ENCODE data around the gene NUP210. TPM values are rescaled to one million over a fixed set of nuclear protein-coding genes. Genes with fewer than 3 reads are reported as not detected.
"Not testable (repeated sequence)": the region's sequence is repeated elsewhere in the genome, so short reads cannot be mapped to it uniquely, and the experiment has no call there.

The NUP210 gene
- total RNA-seq, 1 experiment from 2014 or later: 3.7 TPM

DNA sequence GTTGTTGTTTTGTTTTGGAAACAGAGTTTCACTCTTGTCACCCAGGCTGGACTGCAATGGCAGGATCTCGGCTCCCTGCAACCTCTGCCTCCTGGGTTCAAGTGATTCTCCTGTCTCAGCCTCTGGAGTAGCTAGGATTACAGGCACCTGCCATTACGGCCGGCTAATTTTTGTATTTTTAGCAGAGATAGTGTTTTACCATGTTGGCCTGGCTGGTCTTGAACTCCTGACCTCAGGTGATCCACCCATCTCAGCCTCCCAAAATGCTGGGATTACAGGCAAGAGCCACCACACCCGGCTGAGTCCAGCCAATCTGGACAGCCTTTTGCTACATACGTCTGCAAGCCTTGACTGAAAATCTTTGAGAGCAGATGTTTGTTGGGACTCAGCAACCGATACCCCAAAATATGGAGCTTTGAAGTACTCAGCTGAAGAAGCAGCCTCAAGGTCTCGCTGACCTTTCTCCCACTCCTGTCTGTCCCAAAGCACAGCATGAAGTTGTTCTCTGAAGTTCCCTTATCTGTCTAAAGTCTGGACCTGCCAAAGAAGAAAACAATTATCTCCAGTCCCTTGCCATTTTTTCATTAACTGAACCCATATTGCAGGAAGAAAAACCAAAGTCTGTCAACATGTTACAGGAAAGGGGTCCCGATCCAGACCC, 9.6 kb upstream of the NUP210 start:
- no peak for DNase-seq (ENCODE audit: low spot score)

DNA sequence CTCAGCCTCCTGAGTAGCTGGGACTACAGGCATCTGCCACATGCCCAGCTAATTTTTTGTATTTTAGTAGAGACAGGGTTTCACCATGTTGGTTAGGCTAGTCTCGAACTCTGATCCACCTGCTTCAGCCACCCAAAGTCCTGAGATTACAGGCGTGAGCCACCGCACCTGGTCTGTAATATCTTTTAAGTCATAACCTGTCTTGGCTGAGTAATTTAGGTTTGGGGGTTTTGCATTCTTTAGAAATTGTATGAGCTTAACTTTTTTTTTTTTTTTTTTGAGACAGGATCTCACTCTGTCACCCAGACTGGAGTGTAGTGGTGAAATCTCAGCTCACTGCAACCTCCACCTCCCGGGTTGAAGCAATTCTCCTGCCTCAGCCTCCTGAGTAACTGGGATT, 8.6 kb upstream of the NUP210 start:
- DNase-seq (ENCODE audit: low spot score): not testable (repeated sequence)

DNA sequence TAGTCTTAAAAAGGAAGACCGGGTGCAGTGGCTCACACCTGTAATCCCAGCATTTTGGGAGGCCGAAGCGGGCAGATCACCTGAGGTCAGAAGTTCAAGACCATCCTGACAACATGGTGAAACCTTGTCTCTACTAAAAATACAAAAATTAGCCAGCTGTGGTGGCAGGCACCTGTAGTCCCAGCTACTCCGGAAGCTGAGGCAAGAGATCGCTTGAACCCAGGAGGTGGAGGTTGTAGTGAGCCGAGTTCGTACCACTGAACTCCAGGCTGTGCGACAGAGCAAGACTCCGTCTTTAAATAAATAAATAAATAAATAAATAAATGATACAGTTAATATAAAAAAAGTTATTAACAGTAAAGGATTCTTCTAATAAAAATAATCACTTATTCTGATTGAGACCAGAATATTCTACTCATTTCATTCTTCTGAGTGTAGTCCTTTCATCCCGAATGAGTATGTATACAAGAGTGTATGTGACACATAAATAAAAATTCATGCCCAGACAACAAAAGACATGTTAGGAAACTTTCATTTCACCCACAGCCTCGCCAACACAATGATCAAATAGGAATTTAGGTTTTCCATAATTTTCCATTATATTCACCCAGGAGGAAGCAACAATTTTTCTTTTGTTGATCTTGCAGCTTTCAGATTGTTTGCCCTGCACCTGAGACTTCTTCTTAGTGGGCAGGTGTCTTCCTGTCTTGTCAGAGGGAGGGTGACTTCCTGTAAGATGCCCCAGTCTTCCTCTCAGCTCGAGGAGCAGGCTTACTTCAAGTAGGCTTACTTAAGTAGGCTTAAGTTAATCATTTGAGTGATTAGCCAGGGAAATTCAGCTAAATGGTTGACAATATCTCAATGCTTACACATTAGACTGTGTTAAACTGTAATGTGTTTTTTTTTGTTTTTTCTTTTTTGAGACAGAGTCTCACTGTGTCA, 7.8 kb upstream of the NUP210 start:
- no peak for DNase-seq (ENCODE audit: low spot score)

GRCh38 chr3:13426591-13426990, 6.5 kb upstream of the NUP210 start:
- DNase-seq (ENCODE audit: low spot score): no peak

DNA sequence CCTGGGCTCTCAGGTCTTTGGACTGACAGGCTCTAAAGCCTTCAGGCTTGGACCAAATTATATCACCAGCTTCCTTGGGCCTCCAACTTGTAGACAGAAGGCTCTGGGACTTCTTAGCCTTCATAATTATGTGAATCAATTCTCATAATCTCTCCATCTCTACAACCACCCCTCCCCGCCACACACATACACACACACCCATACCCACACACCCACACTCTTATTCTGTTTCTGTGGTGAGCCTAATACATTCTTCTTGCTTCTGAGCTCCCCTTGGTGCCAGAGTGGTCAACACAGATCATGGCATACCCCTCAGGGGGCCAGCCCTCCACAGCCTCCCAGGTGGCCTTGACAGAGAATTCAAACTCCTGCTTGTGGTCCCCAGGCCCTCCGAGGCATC, 5.6 kb upstream of the NUP210 start:
- DNase-seq (ENCODE audit: low spot score): no peak

GRCh38 chr3:13424865-13425617, 4.9 kb upstream of the NUP210 start:
- DNase-seq (ENCODE audit: low spot score): no peak

GRCh38 chr3:13424141-13424844, 4.2 kb upstream of the NUP210 start:
- no peak for DNase-seq (ENCODE audit: low spot score)

GRCh38 chr3:13420831-13421765, 976 bp upstream of the NUP210 start:
- no peak for DNase-seq (ENCODE audit: low spot score)

DNA sequence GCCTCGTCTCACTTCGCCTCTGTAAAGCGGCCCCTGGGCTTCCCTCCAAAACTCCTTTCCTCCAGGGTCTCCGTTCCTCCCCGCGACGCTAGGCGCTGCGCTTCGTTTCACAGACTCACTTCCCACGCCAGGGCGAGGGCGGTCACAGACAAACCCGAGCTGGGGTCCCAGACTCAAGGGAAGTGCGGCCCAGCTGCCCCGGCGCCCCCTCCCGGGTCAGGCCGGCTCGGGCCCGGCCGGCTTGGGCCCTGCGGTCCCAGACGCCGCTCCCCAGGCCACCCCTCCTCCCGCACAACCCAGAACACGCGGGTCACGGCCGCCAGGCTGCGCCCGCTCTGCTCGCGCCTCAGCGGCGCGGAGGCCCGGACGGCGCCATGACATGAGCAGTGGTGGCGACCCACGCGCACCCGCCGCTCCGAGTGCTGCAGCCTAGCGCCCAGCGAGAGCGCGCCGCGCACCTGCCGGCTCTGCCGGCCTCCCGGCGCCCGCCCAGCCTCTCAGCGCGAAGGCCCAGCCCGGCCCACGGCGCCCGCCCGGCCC, 547 bp downstream of the NUP210 start:
- DNase-seq (ENCODE audit: low spot score): no peak

GRCh38 chr3:13417166-13417947, 2.8 kb downstream of the NUP210 start:
- DNase-seq (ENCODE audit: low spot score): no peak

DNA sequence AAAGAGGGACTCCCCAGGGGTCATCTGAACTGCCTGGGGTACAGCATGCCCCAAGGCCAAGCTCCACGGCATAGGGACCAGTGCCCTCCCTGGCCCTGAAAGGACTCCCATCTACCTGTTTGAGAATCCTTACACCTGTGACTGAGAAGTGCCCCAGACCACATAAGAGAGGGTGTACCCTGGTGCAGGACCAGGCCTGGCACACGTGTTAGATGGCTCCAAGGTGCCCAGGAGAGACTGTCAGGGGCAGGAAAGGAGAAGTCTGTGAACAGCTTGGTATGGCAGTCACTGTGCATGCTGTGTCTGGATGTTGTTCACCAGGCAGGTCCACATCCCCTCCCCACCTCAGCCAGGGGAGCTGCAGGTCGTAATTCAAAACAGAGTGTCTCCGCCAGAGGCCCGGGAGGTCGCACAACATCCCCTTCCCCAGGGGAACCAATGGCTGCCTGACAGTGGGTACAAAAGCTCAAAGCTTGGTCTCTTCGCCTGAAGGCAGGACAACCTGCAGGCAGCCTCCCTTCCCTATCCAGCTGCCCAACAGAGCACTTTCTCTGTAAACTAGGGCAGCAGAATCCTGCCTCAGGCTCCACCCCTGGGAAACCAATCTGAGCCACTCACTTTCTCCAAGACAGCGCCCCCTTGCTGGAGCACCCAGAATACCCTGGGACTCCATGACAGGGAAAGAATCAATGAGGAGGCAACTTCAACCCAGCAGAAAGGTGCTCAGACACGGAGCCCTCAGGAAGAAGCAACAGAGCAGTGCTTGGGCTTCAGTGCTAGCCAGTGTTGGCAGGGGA, 3.9 kb downstream of the NUP210 start:
- DNase-seq (ENCODE audit: low spot score): no peak

GRCh38 chr3:13415236-13415986, 4.7 kb downstream of the NUP210 start:
- DNase-seq (ENCODE audit: low spot score): no peak

- DNase-seq (ENCODE audit: low spot score): peak; percentile 51
Measured at GRCh38 chr3:13414040-13414729, 5.9 kb downstream of the NUP210 start.

- no peak for DNase-seq (ENCODE audit: low spot score)
Measured at GRCh38 chr3:13411186-13411860, 8.8 kb downstream of the NUP210 start.

DNA sequence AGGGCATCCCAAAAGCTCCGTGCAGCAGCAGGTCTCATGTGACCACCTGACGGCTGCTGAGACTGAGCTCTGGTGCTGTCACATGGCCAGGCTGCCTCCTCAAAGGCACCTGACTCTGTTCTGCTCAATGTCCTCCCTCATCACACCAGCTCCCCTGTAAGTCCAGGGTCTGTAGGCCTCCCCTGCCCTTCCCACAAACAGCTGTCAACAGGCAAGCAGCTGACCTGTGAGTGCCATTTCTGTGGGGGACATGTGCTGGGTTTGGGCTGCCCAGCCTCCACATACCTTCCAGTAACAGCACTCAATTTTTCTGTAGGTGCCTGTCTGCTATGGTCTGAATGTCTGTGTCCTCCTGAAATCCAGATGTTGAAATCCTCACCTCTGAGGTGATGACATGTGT, 11.2 kb downstream of the NUP210 start:
- DNase-seq (ENCODE audit: low spot score): no peak

DNA sequence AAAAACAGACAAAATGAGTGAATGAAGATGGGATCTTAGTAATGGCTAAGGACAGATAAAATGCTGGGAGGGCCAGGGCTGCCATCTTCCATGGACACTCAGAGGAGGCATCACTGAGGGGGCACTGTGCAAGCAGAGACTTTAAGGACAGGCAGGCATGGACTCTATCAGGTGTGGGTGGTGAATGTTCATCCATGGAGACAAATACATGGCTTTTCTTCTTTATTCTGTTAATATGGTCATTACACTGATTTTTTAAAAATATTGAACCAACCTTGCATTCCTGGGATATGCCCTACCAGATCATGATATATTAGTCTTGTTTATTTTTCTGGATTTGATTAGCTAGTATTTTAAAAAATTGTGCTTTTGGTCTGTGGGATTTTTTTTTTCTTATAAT, 12.2 kb downstream of the NUP210 start:
- no peak for DNase-seq (ENCODE audit: low spot score)

DNA sequence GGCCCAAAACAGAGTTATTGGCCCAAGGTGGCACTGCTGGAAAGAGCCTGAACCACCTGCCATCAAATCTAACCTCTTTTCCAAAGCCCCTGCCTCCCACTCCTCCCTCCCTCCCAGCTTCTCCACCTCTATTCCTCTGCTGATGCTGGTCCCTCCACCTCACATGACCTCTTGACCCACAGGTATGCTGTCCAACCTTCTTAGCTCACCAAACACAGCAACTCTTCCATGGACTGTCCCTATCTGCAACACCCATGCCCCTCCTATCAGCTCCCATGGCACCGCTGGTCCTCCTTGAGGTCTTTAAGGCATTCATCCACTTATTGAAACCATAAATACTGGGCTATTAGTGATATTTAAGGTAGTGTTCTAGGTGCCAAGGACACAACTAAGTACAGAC, 12.6 kb downstream of the NUP210 start:
- no peak for DNase-seq (ENCODE audit: low spot score)
